Activated T-cell treated with anti-CD3 and anti-CD28 coated beads for 24 hours (primary cell): ENCODE measurements around the gene SLC22A23.

ENCODE experiments used
- DNase-seq: peaks from one replicate; pipeline ENCODE4 v3.0.0-alpha.2; 2020; ENCODE audit warnings: low read depth

SLC22A23 gene

DNA sequence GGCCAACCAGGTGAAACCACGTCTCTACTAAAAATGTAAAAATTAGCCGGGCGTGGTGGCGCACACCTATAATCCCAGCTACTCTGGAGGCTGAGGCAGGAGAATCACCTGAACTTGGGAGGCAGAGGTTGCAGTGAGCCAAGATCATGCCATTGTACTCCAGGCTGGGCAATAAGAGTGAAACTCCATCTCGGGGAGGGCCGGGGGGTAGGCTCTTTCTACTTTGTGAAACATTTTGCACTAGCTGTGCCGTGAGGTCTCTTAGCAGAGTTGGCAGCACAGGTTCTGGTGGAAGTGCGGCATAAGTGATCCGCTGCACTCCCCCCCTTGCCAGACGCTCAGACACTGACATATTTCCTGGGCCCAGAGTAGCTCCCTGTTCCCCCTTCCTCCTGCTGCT lies 173.6 kb downstream of the SLC22A23 start:
- no peak for DNase-seq

- DNase-seq = no peak
Measured at GRCh38 chr6:3282476-3283236, 174.2 kb downstream of the SLC22A23 start.

DNA sequence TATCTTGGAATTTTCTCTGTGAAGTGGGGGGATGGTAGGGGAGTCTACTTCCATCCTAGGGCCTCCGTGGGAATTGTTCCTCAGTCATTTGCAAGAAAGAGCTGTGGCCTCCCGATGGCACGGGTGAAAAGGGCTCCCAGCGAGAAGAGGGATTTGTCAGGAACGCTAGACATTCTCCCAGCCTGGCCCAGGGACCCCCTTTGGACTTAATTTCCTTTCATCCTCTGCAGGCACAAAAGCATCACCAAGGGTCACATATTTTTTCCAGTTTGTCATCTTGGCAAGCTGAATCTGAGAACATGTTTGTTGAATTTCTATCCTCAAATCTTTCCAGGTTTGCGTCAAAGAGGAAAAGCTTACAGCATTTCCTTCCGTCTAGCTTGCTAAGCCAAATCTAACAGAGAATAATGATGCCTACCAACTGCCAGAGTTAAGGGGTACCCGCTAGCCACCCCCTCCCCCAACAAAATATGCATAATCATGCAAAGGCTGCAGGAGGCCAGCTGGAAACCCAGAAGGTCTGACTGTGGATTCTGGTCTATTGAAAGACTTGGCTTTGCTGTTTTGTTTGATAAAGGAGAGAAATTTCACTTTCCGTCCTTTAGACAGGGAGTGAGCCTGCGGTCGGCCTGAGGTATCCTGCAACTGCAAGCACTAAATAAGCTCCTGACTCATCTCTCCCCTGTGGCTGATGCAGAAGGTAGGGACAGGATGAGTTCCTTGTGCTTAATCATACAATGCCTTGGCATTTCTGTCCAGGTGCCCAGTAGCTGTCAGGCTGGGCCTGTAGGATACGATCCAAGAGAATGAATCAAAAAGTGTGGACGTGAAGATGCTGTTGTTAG lies 175.0 kb downstream of the SLC22A23 start:
- DNase-seq = no peak

DNA sequence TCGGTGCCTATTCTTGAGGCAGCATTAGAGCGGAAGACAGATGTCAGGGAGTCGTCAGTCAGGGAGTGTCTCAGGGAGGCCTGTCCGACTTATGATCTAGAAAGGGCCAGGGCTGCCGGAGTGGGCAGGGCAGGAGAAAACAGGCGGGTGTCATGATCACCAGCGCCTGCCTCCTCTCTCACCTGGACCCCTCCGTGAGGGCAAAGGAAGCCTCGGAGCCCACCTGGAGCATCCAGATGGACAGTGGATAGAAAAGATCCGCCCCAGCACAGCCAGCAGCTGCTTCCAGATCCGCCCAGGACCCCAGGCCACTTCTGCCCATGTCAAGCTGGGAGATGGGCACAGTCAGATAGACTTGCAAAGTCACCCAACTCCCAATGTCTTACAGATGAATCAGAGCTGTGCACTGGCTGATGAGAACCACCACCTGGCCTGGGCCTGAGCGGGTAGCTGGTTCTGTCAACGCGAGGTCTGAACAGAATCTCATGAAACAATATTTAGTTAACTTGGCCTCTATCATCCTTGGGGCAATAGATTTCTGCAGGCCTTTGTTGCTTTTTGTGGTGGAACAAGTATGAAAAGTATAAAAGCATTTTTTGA lies 175.9 kb downstream of the SLC22A23 start:
- no peak for DNase-seq

GRCh38 chr6:3280091-3280490 lies 176.8 kb downstream of the SLC22A23 start:
- DNase-seq = no peak

DNA sequence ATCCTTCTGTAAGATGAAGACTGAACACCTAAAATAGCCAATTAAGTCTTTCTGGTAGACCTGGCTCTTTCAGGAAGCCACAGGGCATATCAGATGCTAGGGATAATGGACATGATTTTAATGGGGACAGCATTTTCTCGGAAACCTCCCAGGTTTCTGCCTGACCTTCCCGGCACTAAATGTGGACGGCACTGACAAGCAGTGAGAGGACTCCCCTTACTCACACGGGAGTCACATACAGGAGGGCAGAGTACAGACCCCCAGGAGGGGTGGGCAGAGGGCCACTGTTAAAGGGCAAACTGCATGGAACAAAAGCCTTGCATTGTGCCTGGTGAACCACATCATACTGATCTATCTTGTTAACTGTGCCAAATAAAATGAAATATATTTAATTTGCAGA lies 178.2 kb downstream of the SLC22A23 start:
- no peak for DNase-seq

DNA sequence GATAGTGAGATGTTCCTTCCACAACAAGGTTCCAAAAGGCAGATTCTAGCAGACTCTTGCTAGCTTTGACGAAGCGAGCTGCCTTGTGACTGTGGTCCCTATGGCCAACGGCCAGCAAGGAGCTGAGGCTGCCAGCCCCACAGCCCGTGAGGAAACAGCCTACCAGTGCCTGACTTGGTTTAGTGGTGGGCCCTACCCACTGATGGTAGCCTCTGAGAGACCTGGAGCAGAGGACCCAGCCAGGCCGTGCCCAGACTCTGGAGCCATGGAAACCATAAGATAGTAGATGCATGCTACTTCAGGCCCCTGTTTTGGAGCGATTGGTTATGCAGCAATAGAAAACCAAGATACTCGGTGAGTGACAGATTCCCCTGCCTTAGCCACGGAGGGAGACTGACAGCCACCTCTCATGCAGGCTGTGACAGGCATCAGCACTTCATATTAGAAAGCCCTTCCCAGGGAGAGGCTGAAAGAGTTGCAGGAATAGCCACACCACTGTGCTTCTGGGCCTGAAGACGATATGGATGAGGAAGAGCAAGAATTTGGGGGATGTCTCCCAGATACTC lies 178.9 kb downstream of the SLC22A23 start:
- DNase-seq = no peak

DNA sequence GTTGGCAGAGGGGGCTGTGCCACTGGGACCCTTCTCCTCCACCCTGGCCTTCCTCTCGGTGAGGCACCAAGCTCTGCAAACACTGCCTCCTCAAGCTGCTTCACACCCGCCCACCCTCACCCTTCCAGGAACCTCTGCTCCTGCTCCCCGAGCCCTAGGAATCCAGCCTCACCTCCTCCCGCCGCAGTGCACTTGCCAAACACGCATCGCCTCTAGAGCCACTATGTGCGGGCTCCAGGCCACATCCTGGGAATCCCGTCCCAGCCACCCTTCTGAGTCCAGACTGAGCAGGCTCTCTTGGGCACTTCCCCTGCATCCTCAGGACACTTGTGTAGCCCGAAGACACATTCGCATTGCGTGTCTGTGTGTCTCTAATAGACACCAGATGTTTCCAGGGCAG lies 179.6 kb downstream of the SLC22A23 start:
- no peak for DNase-seq

DNA sequence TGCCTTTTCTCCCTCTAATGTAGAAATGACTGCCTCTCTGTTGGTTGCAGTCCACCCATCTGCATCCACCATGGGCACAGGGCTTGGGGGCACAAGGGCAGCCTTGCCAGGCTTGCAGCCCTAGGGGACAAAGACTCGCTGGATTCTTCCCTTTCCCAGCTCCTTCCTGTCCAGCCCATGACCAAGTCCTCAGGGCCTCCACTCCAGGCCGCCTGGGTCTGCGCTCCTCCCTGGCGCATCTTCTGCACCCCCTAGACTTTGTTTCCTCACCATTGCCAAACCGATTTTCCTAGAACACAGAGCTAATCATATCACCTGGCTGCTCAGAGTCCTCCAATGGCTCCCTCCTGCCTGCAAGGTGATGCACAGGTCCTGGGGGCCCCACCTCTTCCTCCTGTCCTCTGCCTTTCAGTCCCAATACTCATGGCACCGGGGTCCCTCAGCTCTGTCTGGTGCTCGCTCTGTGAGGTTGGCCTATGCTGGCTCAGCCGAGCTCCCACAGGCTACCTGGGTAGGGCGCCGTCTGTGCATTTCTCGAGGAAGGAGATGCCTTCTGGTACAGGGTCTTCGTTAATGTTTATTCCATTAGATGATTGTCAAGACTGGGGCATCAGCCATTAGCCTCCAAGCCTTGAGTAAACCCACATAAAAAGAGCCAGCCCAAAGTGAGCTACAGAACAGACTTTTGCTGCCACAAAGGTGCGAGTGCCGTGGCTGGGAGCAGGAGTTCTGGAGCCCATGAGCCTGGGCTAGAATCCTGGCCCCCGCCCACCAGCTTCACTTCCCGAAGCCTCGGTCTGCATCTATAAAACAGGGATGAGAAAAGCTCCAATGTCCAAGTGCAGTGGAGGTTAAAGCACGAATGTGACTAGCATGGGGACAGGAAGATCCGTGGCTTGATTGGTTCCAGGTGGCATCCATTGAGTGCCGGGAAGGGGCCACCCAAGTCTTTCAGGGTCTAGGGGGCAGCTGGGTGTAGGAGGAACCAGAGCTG lies 180.4 kb downstream of the SLC22A23 start:
- DNase-seq = no peak

GRCh38 chr6:3273707-3274521 lies 182.9 kb downstream of the SLC22A23 start:
- DNase-seq = no peak

GRCh38 chr6:3272911-3273547 lies 183.8 kb downstream of the SLC22A23 start:
- DNase-seq = no peak

GRCh38 chr6:3271756-3272155 lies 185.1 kb downstream of the SLC22A23 start:
- no peak for DNase-seq

- no peak for DNase-seq
Measured at GRCh38 chr6:3270258-3270657, 186.6 kb downstream of the SLC22A23 start.

- DNase-seq = no peak
Measured at GRCh38 chr6:3269281-3269975, 187.4 kb downstream of the SLC22A23 start.

DNA sequence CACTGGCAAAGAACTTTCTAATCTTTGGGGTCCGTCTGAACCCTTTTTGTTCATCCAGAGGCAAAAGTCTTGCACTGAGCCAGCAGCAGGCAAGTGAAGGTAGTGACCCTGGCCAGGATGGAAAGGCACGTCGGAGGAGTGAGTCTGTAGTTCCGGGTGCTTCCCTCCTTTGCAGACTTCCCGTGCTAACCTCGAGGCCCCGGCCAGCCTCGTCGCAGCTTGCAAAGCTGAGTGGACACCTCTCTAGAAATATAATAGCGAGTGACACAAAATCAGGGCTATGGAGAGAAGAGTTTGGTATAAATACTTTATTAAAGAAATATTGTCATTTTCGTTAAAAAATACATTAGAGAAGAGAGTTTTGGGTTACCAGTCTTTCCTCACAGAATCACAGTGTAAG lies 188.2 kb downstream of the SLC22A23 start:
- DNase-seq = no peak

- no peak for DNase-seq
Measured at GRCh38 chr6:3267162-3267561, 189.7 kb downstream of the SLC22A23 start.

DNA sequence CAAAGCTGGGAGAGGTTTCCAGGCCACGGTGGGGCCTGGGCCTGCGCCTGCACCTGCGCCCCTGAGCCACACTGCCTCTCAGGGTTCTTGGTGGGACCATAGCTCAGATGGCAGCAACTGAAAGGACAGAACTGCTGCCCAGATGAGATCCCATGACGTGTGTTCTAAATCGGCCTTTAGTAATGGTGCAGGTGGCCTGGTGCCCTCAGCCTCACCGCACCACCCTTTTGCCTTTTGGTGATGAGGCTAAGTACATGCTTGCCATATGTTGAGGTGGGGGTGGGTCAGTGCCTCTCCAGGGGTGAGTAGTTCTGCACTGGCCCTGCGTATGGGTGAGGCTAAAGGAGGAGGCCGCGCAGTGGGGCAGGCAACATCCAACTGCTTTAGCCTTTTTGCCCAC lies 190.7 kb downstream of the SLC22A23 start:
- DNase-seq = no peak

GRCh38 chr6:3265671-3266070 lies 191.2 kb downstream of the SLC22A23 start:
- no peak for DNase-seq

GRCh38 chr6:3264356-3264755 lies 192.5 kb downstream of the SLC22A23 start:
- DNase-seq = no peak
